ENCODE results near the gene CHRM1. TPM values are rescaled to one million over a fixed set of nuclear protein-coding genes. Genes with fewer than 3 reads are reported as not detected.

Gene CHRM1
- total RNA-seq, 5 donors from 2014 or later (not counting 1 experiment from before 2014, with no cell fraction given), result not detected

GRCh38 chr11:62914416-62914815 is 6.7 kb downstream of the CHRM1 start:
- H3K27ac Mint-ChIP-seq, result no peak overlapping the region
- H3K9me3 ChIP-seq, result no peaks in the 10 kb centered on the region
- POLR2A ChIA-PET, result no interaction called here

GRCh38 chr11:62912268-62912667 is 8.9 kb downstream of the CHRM1 start:
- CTCF ChIA-PET, result interaction anchor here in 1 of 2 donors (1.3 kb wide), 1 partner anchor 109 kb away, joined by 3 read pairs; no protein-coding TSS in a partner anchor
- H3K36me3 Mint-ChIP-seq, result no peaks in the 10 kb centered on the region

More at GRCh38 chr11:62914416-62914815, 6.7 kb downstream of the CHRM1 start:
- ATAC-seq (replicated peaks in 1 of 4) (no peak), DNase-seq (no peak)
- no peak overlapping the region for H3K4me3 ChIP-seq (ENCODE audit: control insufficient read depth in 1 of 2, extremely low read depth in 1 of 2, low read length in 1 of 2)
- Mint-ChIP-seq H3K36me3 (no peaks in the 10 kb centered on the region), H3K4me1 (peaks cover 0 to 3% (median 0%) of the 10 kb centered on the region in 3 donors), H3K27me3 (peaks cover 9 to 13% of the 10 kb centered on the region in 2 donors), H3K9me3 (no peaks in the 10 kb centered on the region), H3K4me3 (no peak overlapping the region)
- no peaks in the 10 kb centered on the region for H3K36me3 ChIP-seq (ENCODE audit: control insufficient read depth in 2 of 2, extremely low read depth in 1 of 2, insufficient read depth in 1 of 2, low read length in 1 of 2)
- no CpG with 5 or more reads among the region's 1 CpG for WGBS (ENCODE audit: insufficient coverage)
- CTCF ChIA-PET, result interaction anchor here (0.6 to 1.6 kb wide), 3 partner anchors 8 to 116 kb away, joined by 3 to 7 read pairs (median 6); no protein-coding TSS in a partner anchor
- H3K27ac ChIP-seq (ENCODE audit: low read length), result no peak overlapping the region
- peaks cover 0 to 40% of the 10 kb centered on the region in 2 experiments for H3K27me3 ChIP-seq (replicated peaks in 1 of 2; ENCODE audit: control insufficient read depth in 2 of 2, extremely low read depth in 1 of 2, insufficient read depth in 2 of 2, low read length in 1 of 2)
- no peaks in the 10 kb centered on the region for H3K4me1 ChIP-seq (ENCODE audit: control insufficient read depth in 1 of 2, extremely low read depth in 1 of 2, insufficient read depth in 2 of 2, low read length in 2 of 2)

GRCh38 chr11:62911137-62912130 is 9.7 kb downstream of the CHRM1 start:
- Histone ChIP-seq H3K4me1 (ENCODE audit: control insufficient read depth in 1 of 2, extremely low read depth in 1 of 2, insufficient read depth in 2 of 2, low read length in 2 of 2) (no peaks in the 10 kb centered on the region), H3K9me3 (no peaks in the 10 kb centered on the region), H3K36me3 (ENCODE audit: control insufficient read depth in 2 of 2, extremely low read depth in 1 of 2, insufficient read depth in 1 of 2, low read length in 1 of 2) (no peaks in the 10 kb centered on the region), H3K27ac (ENCODE audit: low read length) (no peak overlapping the region), H3K4me3 (ENCODE audit: control insufficient read depth in 1 of 2, extremely low read depth in 1 of 2, low read length in 1 of 2) (no peak overlapping the region), H3K27me3 (replicated peaks in 1 of 2; ENCODE audit: control insufficient read depth in 2 of 2, extremely low read depth in 1 of 2, insufficient read depth in 2 of 2, low read length in 1 of 2) (peaks cover 0 to 40% of the 10 kb centered on the region in 2 experiments)
- Mint-ChIP-seq H3K9me3 (no peaks in the 10 kb centered on the region), H3K36me3 (no peaks in the 10 kb centered on the region), H3K4me3 (no peak overlapping the region), H3K27ac (no peak overlapping the region), H3K27me3 (peaks cover 3 to 5% of the 10 kb centered on the region in 2 donors), H3K4me1 (peaks cover 0 to 3% (median 0%) of the 10 kb centered on the region in 3 donors)
- ChIA-PET POLR2A (no interaction called here), CTCF (interaction anchor here in 1 of 2 donors (1.3 kb wide), 1 partner anchor 110 kb away, joined by 3 read pairs; no protein-coding TSS in a partner anchor)
- ATAC-seq (replicated peaks in 1 of 4), result no peak
- 76% methylated on average over 9 of the region's 14 CpGs for WGBS (ENCODE audit: insufficient coverage)
- no peak for DNase-seq

More at GRCh38 chr11:62912268-62912667, 8.9 kb downstream of the CHRM1 start:
- Histone ChIP-seq H3K27ac (ENCODE audit: low read length) (no peak overlapping the region), H3K4me1 (ENCODE audit: control insufficient read depth in 1 of 2, extremely low read depth in 1 of 2, insufficient read depth in 2 of 2, low read length in 2 of 2) (no peaks in the 10 kb centered on the region), H3K4me3 (ENCODE audit: control insufficient read depth in 1 of 2, extremely low read depth in 1 of 2, low read length in 1 of 2) (no peak overlapping the region), H3K36me3 (ENCODE audit: control insufficient read depth in 2 of 2, extremely low read depth in 1 of 2, insufficient read depth in 1 of 2, low read length in 1 of 2) (no peaks in the 10 kb centered on the region), H3K27me3 (replicated peaks in 1 of 2; ENCODE audit: control insufficient read depth in 2 of 2, extremely low read depth in 1 of 2, insufficient read depth in 2 of 2, low read length in 1 of 2) (peaks cover 0 to 39% of the 10 kb centered on the region in 2 experiments), H3K9me3 (no peaks in the 10 kb centered on the region)
- Mint-ChIP-seq H3K4me3 (no peak overlapping the region), H3K27me3 (peaks cover 3 to 5% of the 10 kb centered on the region in 2 donors), H3K27ac (no peak overlapping the region), H3K4me1 (peaks cover 0 to 3% (median 0%) of the 10 kb centered on the region in 3 donors), H3K9me3 (no peaks in the 10 kb centered on the region)
- WGBS (ENCODE audit: insufficient coverage), result 67% methylated on average over 1 of the region's 3 CpGs
- POLR2A ChIA-PET, result no interaction called here
- DNase-seq, result no peak
- no peak for ATAC-seq (replicated peaks in 1 of 4)

- Mint-ChIP-seq H3K27ac (no peak overlapping the region), H3K4me1 (peaks cover 0 to 3% (median 0%) of the 10 kb centered on the region in 3 donors), H3K27me3 (peaks cover 3 to 9% of the 10 kb centered on the region in 2 donors), H3K4me3 (no peak overlapping the region), H3K9me3 (no peaks in the 10 kb centered on the region), H3K36me3 (no peaks in the 10 kb centered on the region)
- Histone ChIP-seq H3K36me3 (ENCODE audit: control insufficient read depth in 2 of 2, extremely low read depth in 1 of 2, insufficient read depth in 1 of 2, low read length in 1 of 2) (no peaks in the 10 kb centered on the region), H3K27me3 (replicated peaks in 1 of 2; ENCODE audit: control insufficient read depth in 2 of 2, extremely low read depth in 1 of 2, insufficient read depth in 2 of 2, low read length in 1 of 2) (peaks cover 0 to 45% of the 10 kb centered on the region in 2 experiments), H3K4me1 (ENCODE audit: control insufficient read depth in 1 of 2, extremely low read depth in 1 of 2, insufficient read depth in 2 of 2, low read length in 2 of 2) (peaks cover 0 to 5% of the 10 kb centered on the region in 2 experiments), H3K4me3 (ENCODE audit: control insufficient read depth in 1 of 2, extremely low read depth in 1 of 2, low read length in 1 of 2) (no peak overlapping the region), H3K9me3 (no peaks in the 10 kb centered on the region), H3K27ac (ENCODE audit: low read length) (no peak overlapping the region)
- WGBS (ENCODE audit: insufficient coverage), result 93% methylated on average over 24 of the region's 27 CpGs
- ATAC-seq (replicated peaks in 1 of 4), result no peak
- DNase-seq, result no peak
- ChIA-PET POLR2A (no interaction called here), CTCF (interaction anchor here in 1 of 2 donors (0.6 kb wide), 1 partner anchor 114 kb away, joined by 3 read pairs; no protein-coding TSS in a partner anchor)
Observed at GRCh38 chr11:62910141-62910882, 10.9 kb downstream of the CHRM1 start.

- no peak overlapping the region for H3K4me3 Mint-ChIP-seq
- 64% methylated on average over 24 of the region's 24 CpGs for WGBS (ENCODE audit: insufficient coverage)
- ChIA-PET CTCF (interaction anchor here in 1 of 2 donors (4.1 kb wide), 1 partner anchor 113 kb away, joined by 58 read pairs; no protein-coding TSS in a partner anchor), POLR2A (no interaction called here)
- H3K9me3 Mint-ChIP-seq, result no peaks in the 10 kb centered on the region
- Histone ChIP-seq H3K9me3 (no peaks in the 10 kb centered on the region), H3K4me1 (ENCODE audit: control insufficient read depth in 1 of 2, extremely low read depth in 1 of 2, insufficient read depth in 2 of 2, low read length in 2 of 2) (peaks cover 0 to 5% of the 10 kb centered on the region in 2 experiments), H3K27ac (ENCODE audit: low read length) (no peak overlapping the region), H3K36me3 (ENCODE audit: control insufficient read depth in 2 of 2, extremely low read depth in 1 of 2, insufficient read depth in 1 of 2, low read length in 1 of 2) (no peaks in the 10 kb centered on the region), H3K27me3 (replicated peaks in 1 of 2; ENCODE audit: control insufficient read depth in 2 of 2, extremely low read depth in 1 of 2, insufficient read depth in 2 of 2, low read length in 1 of 2) (peaks cover 0 to 45% of the 10 kb centered on the region in 2 experiments), H3K4me3 (ENCODE audit: control insufficient read depth in 1 of 2, extremely low read depth in 1 of 2, low read length in 1 of 2) (no peak overlapping the region)
- H3K4me1 Mint-ChIP-seq, result peaks cover 0 to 3% (median 2%) of the 10 kb centered on the region in 3 donors
- no peak overlapping the region for H3K27ac Mint-ChIP-seq
- ATAC-seq (replicated peaks in 1 of 4), result no peak
- H3K27me3 Mint-ChIP-seq, result peaks cover 3 to 15% of the 10 kb centered on the region in 2 donors
- no peak for DNase-seq
- H3K36me3 Mint-ChIP-seq, result no peaks in the 10 kb centered on the region
Observed at GRCh38 chr11:62909107-62909894, 11.9 kb downstream of the CHRM1 start.

Data from T-cell (primary cell).